ENCODE results near the gene MSRB3. TPM values are rescaled to one million over a fixed set of nuclear protein-coding genes. Genes with fewer than 3 reads are reported as not detected.

MSRB3 gene
- total and polyA plus RNA-seq, 2 experiments from 2014 or later: 0.95 to 1.7 TPM

DNA sequence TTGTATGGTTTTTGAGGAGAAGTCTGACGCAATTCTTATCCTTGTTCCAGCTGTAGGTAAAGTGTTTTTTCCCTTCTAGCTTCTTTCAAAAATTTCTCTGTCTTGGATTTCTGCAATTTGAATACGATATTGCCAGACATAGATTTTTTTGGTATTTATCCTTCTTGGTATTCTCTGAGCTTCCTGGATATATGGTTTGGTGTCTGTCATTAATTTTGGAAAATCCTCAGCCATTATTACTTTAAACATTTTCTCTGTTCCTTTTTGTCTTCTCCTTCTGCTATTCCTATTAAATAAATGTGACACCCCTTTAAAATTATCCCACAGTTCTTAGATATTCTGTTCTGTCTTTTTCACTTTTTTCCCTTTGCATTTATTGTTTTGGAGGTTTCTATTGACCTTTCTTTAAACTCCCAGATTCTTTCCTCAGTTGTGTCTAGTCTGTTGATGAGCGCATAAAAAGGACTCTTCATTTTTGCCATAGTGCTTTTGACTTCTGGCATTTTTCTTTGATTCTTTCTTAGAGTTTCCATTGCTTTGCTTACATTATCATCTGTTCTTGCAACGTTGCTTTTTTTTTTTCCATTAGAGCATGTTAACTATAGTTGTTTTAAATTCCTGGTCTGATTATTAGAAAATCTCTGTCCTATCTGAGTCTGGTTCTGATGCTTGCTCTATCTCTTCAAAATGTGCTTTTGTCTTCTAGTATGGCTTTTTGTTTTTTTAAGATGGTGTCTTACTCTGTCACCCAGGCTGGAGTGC is 129.1 kb downstream of the MSRB3 start:
- peaks cover 2% of the 10 kb centered on the region; the same call in 2 of the 3 replicates for H3K36me3 Mint-ChIP-seq (ENCODE audit: low read depth)

More for the DNA sequence above, 129.1 kb downstream of the MSRB3 start:
- peaks cover 3% of the 10 kb centered on the region; the same call in 2 of the 3 replicates for H3K9me3 Mint-ChIP-seq
- H3F3A ChIP-seq (replicated peaks; ENCODE audit: low read depth): no peaks in the 10 kb centered on the region
- no peaks in the 10 kb centered on the region for H3K4me1 ChIP-seq (ENCODE audit: insufficient read depth)
- no peak overlapping the region for H3K27ac ChIP-seq (ENCODE audit: low read depth)
- TF ChIP-seq ZNF114 (CRISPR knock-in tag; IDR thresholded peaks at IDR 0.05) (no peak), POLR2AphosphoS5 (IDR thresholded peaks at IDR 0.05; ENCODE audit: low read depth) (no peak), NANOG (IDR thresholded peaks at IDR 0.05; ENCODE audit: borderline replicate concordance) (no peak), EZH2phosphoT487 (IDR thresholded peaks at IDR 0.05; ENCODE audit: unreplicated experiment) (no peak), ETS1 (IDR thresholded peaks at IDR 0.05) (no peak), EZH2 (IDR thresholded peaks at IDR 0.05; ENCODE audit: low read depth, unreplicated experiment) (no peak), ZNF331 (CRISPR knock-in tag; IDR thresholded peaks at IDR 0.05; ENCODE audit: low read depth) (no peak)
- TF ChIP-seq, protein P1, sequence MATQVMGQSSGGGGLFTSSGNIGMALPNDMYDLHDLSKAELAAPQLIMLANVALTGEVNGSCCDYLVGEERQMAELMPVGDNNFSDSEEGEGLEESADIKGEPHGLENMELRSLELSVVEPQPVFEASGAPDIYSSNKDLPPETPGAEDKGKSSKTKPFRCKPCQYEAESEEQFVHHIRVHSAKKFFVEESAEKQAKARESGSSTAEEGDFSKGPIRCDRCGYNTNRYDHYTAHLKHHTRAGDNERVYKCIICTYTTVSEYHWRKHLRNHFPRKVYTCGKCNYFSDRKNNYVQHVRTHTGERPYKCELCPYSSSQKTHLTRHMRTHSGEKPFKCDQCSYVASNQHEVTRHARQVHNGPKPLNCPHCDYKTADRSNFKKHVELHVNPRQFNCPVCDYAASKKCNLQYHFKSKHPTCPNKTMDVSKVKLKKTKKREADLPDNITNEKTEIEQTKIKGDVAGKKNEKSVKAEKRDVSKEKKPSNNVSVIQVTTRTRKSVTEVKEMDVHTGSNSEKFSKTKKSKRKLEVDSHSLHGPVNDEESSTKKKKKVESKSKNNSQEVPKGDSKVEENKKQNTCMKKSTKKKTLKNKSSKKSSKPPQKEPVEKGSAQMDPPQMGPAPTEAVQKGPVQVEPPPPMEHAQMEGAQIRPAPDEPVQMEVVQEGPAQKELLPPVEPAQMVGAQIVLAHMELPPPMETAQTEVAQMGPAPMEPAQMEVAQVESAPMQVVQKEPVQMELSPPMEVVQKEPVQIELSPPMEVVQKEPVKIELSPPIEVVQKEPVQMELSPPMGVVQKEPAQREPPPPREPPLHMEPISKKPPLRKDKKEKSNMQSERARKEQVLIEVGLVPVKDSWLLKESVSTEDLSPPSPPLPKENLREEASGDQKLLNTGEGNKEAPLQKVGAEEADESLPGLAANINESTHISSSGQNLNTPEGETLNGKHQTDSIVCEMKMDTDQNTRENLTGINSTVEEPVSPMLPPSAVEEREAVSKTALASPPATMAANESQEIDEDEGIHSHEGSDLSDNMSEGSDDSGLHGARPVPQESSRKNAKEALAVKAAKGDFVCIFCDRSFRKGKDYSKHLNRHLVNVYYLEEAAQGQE (IDR thresholded peaks at IDR 0.05; ENCODE audit: unreplicated experiment): no peak
- TF ChIP-seq, protein P2, sequence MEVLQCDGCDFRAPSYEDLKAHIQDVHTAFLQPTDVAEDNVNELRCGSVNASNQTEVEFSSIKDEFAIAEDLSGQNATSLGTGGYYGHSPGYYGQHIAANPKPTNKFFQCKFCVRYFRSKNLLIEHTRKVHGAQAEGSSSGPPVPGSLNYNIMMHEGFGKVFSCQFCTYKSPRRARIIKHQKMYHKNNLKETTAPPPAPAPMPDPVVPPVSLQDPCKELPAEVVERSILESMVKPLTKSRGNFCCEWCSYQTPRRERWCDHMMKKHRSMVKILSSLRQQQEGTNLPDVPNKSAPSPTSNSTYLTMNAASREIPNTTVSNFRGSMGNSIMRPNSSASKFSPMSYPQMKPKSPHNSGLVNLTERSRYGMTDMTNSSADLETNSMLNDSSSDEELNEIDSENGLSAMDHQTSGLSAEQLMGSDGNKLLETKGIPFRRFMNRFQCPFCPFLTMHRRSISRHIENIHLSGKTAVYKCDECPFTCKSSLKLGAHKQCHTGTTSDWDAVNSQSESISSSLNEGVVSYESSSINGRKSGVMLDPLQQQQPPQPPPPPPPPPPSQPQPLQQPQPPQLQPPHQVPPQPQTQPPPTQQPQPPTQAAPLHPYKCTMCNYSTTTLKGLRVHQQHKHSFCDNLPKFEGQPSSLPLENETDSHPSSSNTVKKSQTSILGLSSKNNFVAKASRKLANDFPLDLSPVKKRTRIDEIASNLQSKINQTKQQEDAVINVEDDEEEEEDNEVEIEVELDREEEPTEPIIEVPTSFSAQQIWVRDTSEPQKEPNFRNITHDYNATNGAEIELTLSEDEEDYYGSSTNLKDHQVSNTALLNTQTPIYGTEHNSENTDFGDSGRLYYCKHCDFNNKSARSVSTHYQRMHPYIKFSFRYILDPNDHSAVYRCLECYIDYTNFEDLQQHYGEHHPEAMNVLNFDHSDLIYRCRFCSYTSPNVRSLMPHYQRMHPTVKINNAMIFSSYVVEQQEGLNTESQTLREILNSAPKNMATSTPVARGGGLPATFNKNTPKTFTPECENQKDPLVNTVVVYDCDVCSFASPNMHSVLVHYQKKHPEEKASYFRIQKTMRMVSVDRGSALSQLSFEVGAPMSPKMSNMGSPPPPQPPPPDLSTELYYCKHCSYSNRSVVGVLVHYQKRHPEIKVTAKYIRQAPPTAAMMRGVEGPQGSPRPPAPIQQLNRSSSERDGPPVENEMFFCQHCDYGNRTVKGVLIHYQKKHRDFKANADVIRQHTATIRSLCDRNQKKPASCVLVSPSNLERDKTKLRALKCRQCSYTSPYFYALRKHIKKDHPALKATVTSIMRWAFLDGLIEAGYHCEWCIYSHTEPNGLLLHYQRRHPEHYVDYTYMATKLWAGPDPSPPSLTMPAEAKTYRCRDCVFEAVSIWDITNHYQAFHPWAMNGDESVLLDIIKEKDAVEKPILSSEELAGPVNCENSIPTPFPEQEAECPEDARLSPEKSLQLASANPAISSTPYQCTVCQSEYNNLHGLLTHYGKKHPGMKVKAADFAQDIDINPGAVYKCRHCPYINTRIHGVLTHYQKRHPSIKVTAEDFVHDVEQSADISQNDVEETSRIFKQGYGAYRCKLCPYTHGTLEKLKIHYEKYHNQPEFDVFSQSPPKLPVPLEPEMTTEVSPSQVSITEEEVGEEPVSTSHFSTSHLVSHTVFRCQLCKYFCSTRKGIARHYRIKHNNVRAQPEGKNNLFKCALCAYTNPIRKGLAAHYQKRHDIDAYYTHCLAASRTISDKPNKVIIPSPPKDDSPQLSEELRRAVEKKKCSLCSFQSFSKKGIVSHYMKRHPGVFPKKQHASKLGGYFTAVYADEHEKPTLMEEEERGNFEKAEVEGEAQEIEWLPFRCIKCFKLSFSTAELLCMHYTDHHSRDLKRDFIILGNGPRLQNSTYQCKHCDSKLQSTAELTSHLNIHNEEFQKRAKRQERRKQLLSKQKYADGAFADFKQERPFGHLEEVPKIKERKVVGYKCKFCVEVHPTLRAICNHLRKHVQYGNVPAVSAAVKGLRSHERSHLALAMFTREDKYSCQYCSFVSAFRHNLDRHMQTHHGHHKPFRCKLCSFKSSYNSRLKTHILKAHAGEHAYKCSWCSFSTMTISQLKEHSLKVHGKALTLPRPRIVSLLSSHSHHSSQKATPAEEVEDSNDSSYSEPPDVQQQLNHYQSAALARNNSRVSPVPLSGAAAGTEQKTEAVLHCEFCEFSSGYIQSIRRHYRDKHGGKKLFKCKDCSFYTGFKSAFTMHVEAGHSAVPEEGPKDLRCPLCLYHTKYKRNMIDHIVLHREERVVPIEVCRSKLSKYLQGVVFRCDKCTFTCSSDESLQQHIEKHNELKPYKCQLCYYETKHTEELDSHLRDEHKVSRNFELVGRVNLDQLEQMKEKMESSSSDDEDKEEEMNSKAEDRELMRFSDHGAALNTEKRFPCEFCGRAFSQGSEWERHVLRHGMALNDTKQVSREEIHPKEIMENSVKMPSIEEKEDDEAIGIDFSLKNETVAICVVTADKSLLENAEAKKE (CRISPR knock-in tag; IDR thresholded peaks at IDR 0.05): no peak
- H2AFZ ChIP-seq: no peak overlapping the region
- no peak overlapping the region for H3K4me3 Mint-ChIP-seq
- H3K4me2 ChIP-seq: no peak overlapping the region
- ATAC-seq (no peak), DNase-seq (ENCODE audit: low spot score) (no peak)
- H4K20me1 ChIP-seq (replicated peaks; ENCODE audit: insufficient read depth): no peaks in the 10 kb centered on the region
- H3K27me3 ChIP-seq (ENCODE audit: insufficient read depth): no peaks in the 10 kb centered on the region
- no peaks in the 10 kb centered on the region for H3K79me2 ChIP-seq (replicated peaks; ENCODE audit: insufficient read depth)
- H3K9me2 ChIP-seq (ENCODE audit: insufficient read depth): no peaks in the 10 kb centered on the region; the same call in 1 of the 2 replicates
- no peaks in the 10 kb centered on the region for H3K27me3 Mint-ChIP-seq (ENCODE audit: insufficient read depth, low read depth, poor library complexity)
- H3K4me3 ChIP-seq: no peak overlapping the region
- H3K36me3 ChIP-seq (ENCODE audit: insufficient read depth): peaks cover 5% of the 10 kb centered on the region; the same call in 1 of the 2 replicates
- no peaks in the 10 kb centered on the region for H3K4me1 Mint-ChIP-seq
- H3K27ac Mint-ChIP-seq: no peak overlapping the region
